HCT116 (cell line): ENCODE measurements around the gene FAM151B. TPM values are rescaled to one million over a fixed set of nuclear protein-coding genes. Genes with fewer than 3 reads are reported as not detected.

Source experiments
- ATAC-seq: fragments of 200-7000 bp; cut with Tn5 transposase; 2 replicates; pipeline ENCODE4 v1.9.1; 2020; ENCODE audit warnings: mild to moderate bottlenecking, moderate library complexity
- BruUV-seq: library from RNA; stranded (reverse); fragments of 400-500 nt; replicated peaks from 2 replicates; lab custom pipeline; 2021; lab: Mats Ljungman, UMichigan
- CTCF ChIA-PET: fragments of 300-600 bp; sonication (Branson Sonifier 250); formaldehyde crosslinking; loops from one replicate; lab custom pipeline; 2021; ENCODE audit warnings: antibody characterized with exemption; lab: Charles Lee
- POLR2A ChIA-PET: fragments of 300-600, 350-600 bp; sonication (Branson Sonifier 250); formaldehyde crosslinking; loops from one replicate; lab custom pipeline; 2021; ENCODE audit warnings: antibody characterized with exemption; lab: Charles Lee
- RAD21 ChIA-PET, 2 experiments: fragments of 300-600 bp; sonication (Branson Sonifier 250); formaldehyde crosslinking; loops; one replicate each; lab custom pipeline; 2023; ENCODE audit warnings: low total read pairs in 2 of 2; ENCODE audit not compliant: uncharacterized antibody in 2 of 2, unreplicated experiment in 2 of 2, low non-redundant PET in 1 of 2; lab: Charles Lee
- DNase-seq: peaks from one replicate; pipeline ENCODE4 v3.0.0-alpha.2; 2010; ENCODE audit warnings: low read depth, low spot score
- H2AFZ ChIP-seq: fragments of 200-600 bp; shearing (Covaris generic), sonication (generic); 2 replicates; pipeline ENCODE4 v1.6.1; 2017; ENCODE audit warnings: low read depth, mixed run types, mixed read lengths, antibody characterized with exemption, low read length; ENCODE audit not compliant: poor library complexity, severe bottlenecking
- H3K27ac ChIP-seq: 2 replicates; pipeline ENCODE4 v1.5.1; 2012; ENCODE audit warnings: low read depth, low read length
- H3K27me3 ChIP-seq: fragments of 200-600 bp; sonication (generic); 2 replicates; pipeline ENCODE4 v1.6.1; 2016; ENCODE audit warnings: mixed run types, low read length, mixed read lengths; ENCODE audit not compliant: insufficient read depth
- H3K36me3 ChIP-seq, 2 experiments: fragments of 200-500 bp in 1 of 2; fragments of 200-600 bp in 1 of 2; sonication (Bioruptor generic) in 1 of 2; sonication (generic) in 1 of 2; 2 replicates each; pipeline versions ENCODE4 v1.5.1 to v1.6.1; 2014 to 2016; ENCODE audit warnings: low read length in 2 of 2, inconsistent platforms in 1 of 2, mixed read lengths in 1 of 2, mixed run types in 1 of 2; ENCODE audit not compliant: insufficient read depth in 2 of 2, control insufficient read depth in 1 of 2
- H3K4me1 ChIP-seq, 2 experiments: fragments of 200-600 bp in 1 of 2; sonication (generic) in 1 of 2; 2 replicates each; pipeline versions ENCODE4 v1.5.1 to v1.6.1; 2012 to 2017; ENCODE audit warnings: low read length in 2 of 2, inconsistent platforms in 1 of 2, mild to moderate bottlenecking in 1 of 2, mixed read lengths in 1 of 2, mixed run types in 1 of 2, moderate library complexity in 1 of 2; ENCODE audit not compliant: insufficient read depth in 2 of 2, control insufficient read depth in 1 of 2
- H3K4me2 ChIP-seq: fragments of 200-600 bp; sonication (generic); 2 replicates; pipeline ENCODE4 v1.6.1; 2017; ENCODE audit warnings: mixed run types, low read length, mixed read lengths
- H3K4me3 ChIP-seq, 2 experiments: fragments of 200-600 bp in 1 of 2; sonication (generic) in 1 of 2; replicated peaks in 1 of 2; 2 replicates each; pipeline ENCODE4 v1.5.1; 2011 to 2016; ENCODE audit warnings: low read length in 2 of 2, control low read depth in 1 of 2, low read depth in 1 of 2, mild to moderate bottlenecking in 1 of 2, mixed read lengths in 1 of 2, mixed run types in 1 of 2
- H3K79me2 ChIP-seq: fragments of 200-600 bp; sonication (generic); 2 replicates; pipeline ENCODE4 v1.6.1; 2017; ENCODE audit warnings: mild to moderate bottlenecking, mixed run types, low read length, moderate library complexity, mixed read lengths; ENCODE audit not compliant: insufficient read depth
- H3K9ac ChIP-seq: fragments of 200-600 bp; sonication (generic); 2 replicates; pipeline ENCODE4 v1.6.1; 2016; ENCODE audit warnings: low read length, mixed read lengths
- H3K9me2 ChIP-seq: fragments of 200-600 bp; sonication (generic), shearing (Covaris generic); 2 replicates; pipeline ENCODE4 v1.6.1; 2017; ENCODE audit warnings: mixed run types, mild to moderate bottlenecking, moderate library complexity; ENCODE audit not compliant: insufficient read depth
- H3K9me3 ChIP-seq, 2 experiments: fragments of 200-500 bp in 1 of 2; fragments of 200-600 bp in 1 of 2; sonication (Bioruptor generic) in 1 of 2; sonication (generic) in 1 of 2; 2 replicates each; pipeline ENCODE4 v1.6.1; 2014 to 2017; ENCODE audit warnings: low read length in 2 of 2, mixed read lengths in 2 of 2, inconsistent platforms in 1 of 2, low read depth in 1 of 2, mild to moderate bottlenecking in 1 of 2, mixed run types in 1 of 2, moderate library complexity in 1 of 2; ENCODE audit not compliant: control insufficient read depth in 1 of 2, insufficient read depth in 1 of 2
- H4K20me1 ChIP-seq: fragments of 200-600 bp; sonication (generic), shearing (Covaris generic); 2 replicates; pipeline ENCODE4 v1.6.1; 2017; ENCODE audit warnings: mixed run types, mild to moderate bottlenecking, moderate library complexity; ENCODE audit not compliant: insufficient read depth
- CBX3 ChIP-seq: IDR thresholded peaks from 2 replicates; pipeline ENCODE4 v1.6.1; 2012; ENCODE audit warnings: low read depth
- CEBPB ChIP-seq: IDR thresholded peaks from 2 replicates; pipeline ENCODE4 v1.6.1; 2012; ENCODE audit warnings: low read depth
- ELF1 ChIP-seq: IDR thresholded peaks from 2 replicates; pipeline ENCODE4 v1.6.1; 2012; ENCODE audit warnings: low read depth, borderline replicate concordance
- EZH2 ChIP-seq: fragments of 200-600 bp; sonication (generic); IDR thresholded peaks from 2 replicates; pipeline ENCODE4 v1.6.1; 2017; ENCODE audit warnings: antibody characterized with exemption, mixed run types
- EZH2phosphoT487 ChIP-seq: fragments of 200-600 bp; IDR thresholded peaks from 2 replicates; pipeline ENCODE4 v1.6.1; 2018; ENCODE audit warnings: antibody characterized with exemption, borderline replicate concordance
- FOSL1 ChIP-seq: IDR thresholded peaks from 2 replicates; pipeline ENCODE4 v1.6.1; 2012; ENCODE audit warnings: low read depth
- JUND ChIP-seq: IDR thresholded peaks from 2 replicates; pipeline ENCODE4 v1.6.1; 2012
- POLR2AphosphoS5 ChIP-seq: IDR thresholded peaks from 2 replicates; pipeline ENCODE4 v1.6.1; 2011; ENCODE audit warnings: mild to moderate bottlenecking, low read depth, low read length, moderate library complexity
- REST ChIP-seq: IDR thresholded peaks from 2 replicates; pipeline ENCODE4 v1.6.1; 2012; ENCODE audit warnings: low read depth
- SP1 ChIP-seq: IDR thresholded peaks from 2 replicates; pipeline ENCODE4 v1.6.1; 2012; ENCODE audit warnings: low read depth
- TCF7L2 ChIP-seq: IDR thresholded peaks from 2 replicates; pipeline ENCODE4 v1.7.0; 2011; ENCODE audit warnings: borderline replicate concordance, inconsistent platforms; ENCODE audit not compliant: insufficient read depth, insufficient read length; ENCODE audit errors: extremely low read depth
- ZBTB33 ChIP-seq: IDR thresholded peaks from 2 replicates; pipeline ENCODE4 v1.6.1; 2011; ENCODE audit warnings: mild to moderate bottlenecking, low read length, moderate library complexity; ENCODE audit not compliant: insufficient replicate concordance; ENCODE audit errors: extremely low read depth
- ZNF274 ChIP-seq: fragments of 200-500 bp; sonication (Bioruptor generic); IDR thresholded peaks from 2 replicates; pipeline ENCODE4 v1.6.1; 2014; ENCODE audit warnings: mild to moderate bottlenecking, low read depth, low read length, inconsistent platforms
- intact Hi-C: fragments of 100-400 bp; cut with micrococcal nuclease; formaldehyde crosslinking; loops from 2 replicates; pipeline ENCODE4 v1.10.0; 2022
- total RNA-seq: library from RNA; stranded (reverse); gene quantifications from one replicate; pipeline ENCODE4 v1.2.1, GENCODE V29; 2021; ENCODE audit not compliant: unreplicated experiment

Gene FAM151B
- total RNA-seq, 1 experiment from 2014 or later, result 1.2 TPM

- Histone ChIP-seq H3K9me3 (peaks cover 0 to 4% of the 10 kb centered on the region in 2 experiments; a peak in 1 of 4 replicates), H2AFZ (no peak overlapping the region), H3K27me3 (no peaks in the 10 kb centered on the region), H3K4me3 (no peak overlapping the region), H3K9me2 (no peaks in the 10 kb centered on the region), H3K79me2 (no peaks in the 10 kb centered on the region), H3K9ac (no peak overlapping the region), H3K4me1 (peaks cover 6 to 10% of the 10 kb centered on the region in 2 experiments), H3K4me2 (no peak overlapping the region), H4K20me1 (no peaks in the 10 kb centered on the region), H3K27ac (no peak overlapping the region), H3K36me3 (peaks cover 0 to 4% of the 10 kb centered on the region in 2 experiments; a peak in 1 of 4 replicates)
- ChIA-PET RAD21 (no interaction called here), CTCF (no interaction called here), POLR2A (no interaction called here)
- intact Hi-C loops, result no loop called here
- no peak for DNase-seq
- TF ChIP-seq SP1, result no peak
- TF ChIP-seq CBX3, result no peak
- TF ChIP-seq EZH2phosphoT487, result no peak
- no peak for TF ChIP-seq ZBTB33
- TF ChIP-seq REST, result no peak
- TF ChIP-seq CEBPB, result no peak
- TF ChIP-seq TCF7L2, result no peak
- no peak for TF ChIP-seq ELF1
- no peak for TF ChIP-seq FOSL1
- no peak for TF ChIP-seq ZNF274
- TF ChIP-seq JUND, result no peak
- TF ChIP-seq POLR2AphosphoS5, result no peak
- TF ChIP-seq EZH2, result no peak
- no TSS peak for BruUV-seq
- no peak for ATAC-seq
Measured at GRCh38 chr5:80483636-80484232, 4.2 kb upstream of the FAM151B start.
